ENCODE data around the gene PRPF38B. TPM values are rescaled to one million over a fixed set of nuclear protein-coding genes. Genes with fewer than 3 reads are reported as not detected.

Gene PRPF38B
- total and polyA plus RNA-seq, 2 of the 4 experiments (the other 2 are of a cell fraction): 9.0 to 19.3 TPM

DNA sequence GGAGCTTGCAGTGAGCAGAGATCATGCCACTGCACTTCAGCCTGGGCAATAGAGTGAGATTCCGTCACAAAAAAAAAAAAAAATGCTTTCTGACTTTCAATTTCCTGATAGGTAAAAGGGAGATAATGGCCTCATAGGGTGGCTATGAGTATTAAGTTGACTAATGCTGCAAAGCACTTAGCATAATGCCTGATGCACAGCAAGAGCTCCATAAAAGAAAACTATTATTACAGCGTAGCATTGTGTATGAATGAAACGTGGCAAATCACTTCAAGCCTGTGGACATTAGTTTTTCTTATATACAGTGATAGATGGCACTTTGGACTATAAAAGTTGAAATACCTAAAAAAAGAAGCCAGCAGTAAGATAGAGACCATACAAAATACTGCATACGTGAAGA lies 37.4 kb downstream of the PRPF38B start:
- no peak overlapping the region for H3K27ac ChIP-seq (ENCODE audit: insufficient read depth, low read length)
- BruUV-seq (replicated peaks): no TSS peak
- no peak overlapping the region for H3K4ac ChIP-seq (ENCODE audit: low read depth, low read length)
- no peak overlapping the region for H3K56ac ChIP-seq (ENCODE audit: extremely low read depth, insufficient read depth, low read length)
- intact Hi-C loops (cut with micrococcal nuclease) (no loop called here), dilution Hi-C loops (cut with HindIII; ENCODE audit: low sequenced_read_pairs, unreplicated experiment) (no loop called here), in situ Hi-C loops (cut with MboI; ENCODE audit: low sequenced_read_pairs) (no loop called here)
- H2BK5ac ChIP-seq (ENCODE audit: low read depth, low read length, poor library complexity, severe bottlenecking): no peak overlapping the region
- H4K8ac ChIP-seq (ENCODE audit: low read depth in 2 of 2, low read length in 2 of 2): no peak overlapping the region
- POLR2A ChIA-PET (ENCODE audit: unreplicated experiment): no interaction called here
- H2BK20ac ChIP-seq (ENCODE audit: low read depth, low read length): no peak overlapping the region
- no peaks in the 10 kb centered on the region for H3K9me1 ChIP-seq (ENCODE audit: insufficient read depth, low read length)
- H3K79me1 ChIP-seq (ENCODE audit: low read depth in 1 of 2, low read length in 2 of 2): no peaks in the 10 kb centered on the region
- no peak overlapping the region for H2AK9ac ChIP-seq (replicated peaks; ENCODE audit: low read depth, low read length, poor library complexity)
- H4K5ac ChIP-seq (ENCODE audit: low read depth, low read length): no peak overlapping the region
- H3K27me3 ChIP-seq (ENCODE audit: control insufficient read depth, insufficient read depth, low read length): peaks cover 1% of the 10 kb centered on the region; the same call in 1 of the 2 replicates
- H3K4me1 ChIP-seq (ENCODE audit: control insufficient read depth, insufficient read depth, low read length): no peaks in the 10 kb centered on the region
- H3K23ac ChIP-seq (ENCODE audit: low read depth, low read length): no peak overlapping the region
- TF ChIP-seq RFX5 (IDR thresholded peaks at IDR 0.05; ENCODE audit: low read depth, low read length) (no peak), CEBPB (IDR thresholded peaks at IDR 0.05; ENCODE audit: low read depth, low read length) (no peak), FOS (IDR thresholded peaks at IDR 0.05; ENCODE audit: low read depth, low read length) (no peak), MAZ (IDR thresholded peaks at IDR 0.05; ENCODE audit: borderline replicate concordance, low read depth, low read length) (no peak)
- H3K9ac ChIP-seq (ENCODE audit: low read depth, low read length): no peak overlapping the region
- no peaks in the 10 kb centered on the region for H3K9me3 ChIP-seq (ENCODE audit: control insufficient read depth, insufficient read depth, low read length)
- H2AK5ac ChIP-seq (ENCODE audit: low read depth, low read length): no peak overlapping the region
- no peak overlapping the region for H3K4me2 ChIP-seq (ENCODE audit: low read depth, low read length)
- no peak overlapping the region for H3K14ac ChIP-seq (replicated peaks; ENCODE audit: low read depth, low read length)
- no peak overlapping the region for H4K91ac ChIP-seq (ENCODE audit: insufficient read depth, low read depth, low read length)
- CTCF ChIA-PET: no interaction called here
- H3K36me3 ChIP-seq (ENCODE audit: control insufficient read depth, insufficient read depth, low read length): no peaks in the 10 kb centered on the region
- H2BK120ac ChIP-seq (ENCODE audit: low read depth, low read length): no peak overlapping the region
- ATAC-seq (ENCODE audit: low read depth): no peak
- no peak for DNase-seq
- no peaks in the 10 kb centered on the region for H4K20me1 ChIP-seq (ENCODE audit: insufficient read depth, low read length)
- H3K4me3 ChIP-seq (ENCODE audit: insufficient read depth, low read depth, low read length): no peak overlapping the region
- WGBS, 2 experiments (ENCODE audit: extremely low coverage in 2 of 2, insufficient read length in 1 of 2): no CpG with 5 or more reads among the region's 4 CpGs
- H2AFZ ChIP-seq (replicated peaks; ENCODE audit: low read length, poor library complexity): no peak overlapping the region
- no peak overlapping the region for H3K18ac ChIP-seq (ENCODE audit: low read depth, low read length)
- no peak overlapping the region for H2BK15ac ChIP-seq (ENCODE audit: low read depth, low read length)

Data from IMR-90 (cell line).